Ovary (tissue), 3 donors: Measurements from ENCODE around the gene USP25.

Experiments used
- CTCF ChIP-seq, 3 donors: fragments of 450-650 bp in 2 of 3; fragments of 200-600 bp in 1 of 3; IDR thresholded peaks; one replicate each; pipeline versions ENCODE4 v1.5.1 to v1.8.0; 2016 to 2022; ENCODE audit warnings: antibody characterized with exemption in 3 of 3, mild to moderate bottlenecking in 1 of 3
- POLR2A ChIP-seq: fragments of 450-650 bp; IDR thresholded peaks from one replicate; pipeline ENCODE4 v1.6.1; 2017; ENCODE audit warnings: antibody characterized with exemption, mild to moderate bottlenecking, moderate library complexity
- donor health status: DM: no; HTN: no; CAD: no.

DNA sequence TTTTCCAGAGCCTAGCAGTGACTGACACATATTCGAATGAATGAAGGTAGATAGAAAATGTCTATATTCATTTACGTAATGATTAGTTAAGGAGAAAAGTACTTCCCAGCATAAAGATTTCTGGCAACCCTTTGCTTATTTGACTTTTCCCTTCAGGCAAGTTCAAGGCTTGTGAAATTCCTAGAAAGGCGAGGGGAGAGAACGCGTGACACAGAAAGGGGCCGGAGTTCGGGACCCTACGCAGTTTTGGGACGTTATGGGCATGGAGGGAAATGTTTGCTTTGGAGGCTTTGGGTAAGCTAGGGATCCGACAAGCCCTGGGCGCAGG lies 472 bp upstream of the USP25 start:
- TF ChIP-seq CTCF (IDR thresholded peaks at IDR 0.05) (no peak), POLR2A (no peak)
